CD4-positive, alpha-beta T cell (primary cell): Measurements from ENCODE around the gene TSPYL1. TPM values are rescaled to one million over a fixed set of nuclear protein-coding genes. Genes with fewer than 3 reads are reported as not detected.

ENCODE experiments used
- ATAC-seq: fragments of 200-7000 bp; cut with Tn5 transposase; one replicate; pipeline ENCODE4 v1.10.0; 2022; ENCODE audit warnings: mild to moderate bottlenecking; ENCODE audit not compliant: poor library complexity
- CTCF ChIA-PET: fragments of 350-600 bp; sonication (Branson Sonifier 250); formaldehyde crosslinking; loops from one replicate; lab custom pipeline; 2021; ENCODE audit warnings: antibody characterized with exemption, inconsistent platforms; lab: Charles Lee
- POLR2A ChIA-PET: fragments of 350-600 bp; sonication (Branson Sonifier 250); formaldehyde crosslinking; loops from one replicate; lab custom pipeline; 2021; ENCODE audit warnings: antibody characterized with exemption, inconsistent platforms; lab: Charles Lee
- DNase-seq, 14 experiments: peaks; one replicate each; pipeline ENCODE4 v3.0.0-alpha.2; 2013 to 2020; ENCODE audit warnings: mixed read lengths in 2 of 14
- H3K27ac ChIP-seq, 2 donors: one replicate each; pipeline versions ENCODE4 v1.5.1 to v1.7.0; 2013; ENCODE audit warnings: low read length in 2 of 2, low read depth in 1 of 2, mild to moderate bottlenecking in 1 of 2
- H3K27me3 ChIP-seq, 2 experiments: 1 replicate in 1 of 2; 2 replicates in 1 of 2; pipeline versions ENCODE4 v1.6.1 to v1.7.0; 2013; ENCODE audit warnings: low read length in 2 of 2, control low read depth in 1 of 2, mild to moderate bottlenecking in 1 of 2, moderate library complexity in 1 of 2; ENCODE audit not compliant: insufficient read depth in 2 of 2, control insufficient read depth in 1 of 2
- H3K36me3 ChIP-seq: one replicate; pipeline ENCODE4 v1.6.1; 2013; ENCODE audit warnings: low read length, control low read depth; ENCODE audit not compliant: insufficient read depth
- H3K4me1 ChIP-seq: one replicate; pipeline ENCODE4 v1.6.1; 2013; ENCODE audit warnings: low read length, control low read depth; ENCODE audit not compliant: insufficient read depth
- H3K4me3 ChIP-seq: one replicate; pipeline ENCODE4 v1.5.1; 2013; ENCODE audit warnings: mild to moderate bottlenecking, low read length, moderate library complexity
- H3K9me3 ChIP-seq, 2 experiments: 1 replicate in 1 of 2; 2 replicates in 1 of 2; pipeline versions ENCODE4 v1.6.1 to v1.7.0; 2013; ENCODE audit warnings: low read length in 2 of 2, mild to moderate bottlenecking in 2 of 2, control low read depth in 1 of 2, moderate library complexity in 1 of 2; ENCODE audit not compliant: control insufficient read depth in 1 of 2, insufficient read depth in 1 of 2
- H3K27ac Mint-ChIP-seq: one replicate; pipeline ENCODE4 v1.8.0; 2020; ENCODE audit warnings: mixed read lengths
- H3K27me3 Mint-ChIP-seq: one replicate; pipeline ENCODE4 v1.8.0; 2021; ENCODE audit warnings: mixed read lengths
- H3K36me3 Mint-ChIP-seq: one replicate; pipeline ENCODE4 v1.8.0; 2021; ENCODE audit warnings: low read depth, mixed read lengths
- H3K4me1 Mint-ChIP-seq: one replicate; pipeline ENCODE4 v1.8.0; 2021; ENCODE audit warnings: low read depth, mixed read lengths
- H3K4me3 Mint-ChIP-seq: one replicate; pipeline ENCODE4 v1.8.0; 2020; ENCODE audit warnings: mild to moderate bottlenecking, mixed read lengths
- H3K9me3 Mint-ChIP-seq: one replicate; pipeline ENCODE4 v1.8.0; 2020; ENCODE audit warnings: mixed read lengths
- intact Hi-C, 2 experiments: fragments of 100-400 bp; cut with DNase I in 1 of 2; cut with micrococcal nuclease in 1 of 2; formaldehyde crosslinking; loops; one replicate each; pipeline versions ENCODE4 v1.15.1 to v1.9.0; 2023 to 2025; cut with DNase I, micrococcal nuclease
- total RNA-seq, 174 experiments: library from RNA in 2 of 174; stranded (reverse) in 2 of 174; gene quantifications; one replicate each; pipeline ENCODE4 v1.2.3 and lab custom pipeline; 2021 to 2026
- TF ChIP-seq, protein P1 (sequence below): fragments of 200-600 bp; IDR thresholded peaks from one replicate; pipeline ENCODE4 v1.8.0; 2022; ENCODE audit warnings: antibody characterized with exemption, mild to moderate bottlenecking

The TSPYL1 gene
- total RNA-seq, 2 experiments from 2014 or later = 225 to 226 TPM

DNA sequence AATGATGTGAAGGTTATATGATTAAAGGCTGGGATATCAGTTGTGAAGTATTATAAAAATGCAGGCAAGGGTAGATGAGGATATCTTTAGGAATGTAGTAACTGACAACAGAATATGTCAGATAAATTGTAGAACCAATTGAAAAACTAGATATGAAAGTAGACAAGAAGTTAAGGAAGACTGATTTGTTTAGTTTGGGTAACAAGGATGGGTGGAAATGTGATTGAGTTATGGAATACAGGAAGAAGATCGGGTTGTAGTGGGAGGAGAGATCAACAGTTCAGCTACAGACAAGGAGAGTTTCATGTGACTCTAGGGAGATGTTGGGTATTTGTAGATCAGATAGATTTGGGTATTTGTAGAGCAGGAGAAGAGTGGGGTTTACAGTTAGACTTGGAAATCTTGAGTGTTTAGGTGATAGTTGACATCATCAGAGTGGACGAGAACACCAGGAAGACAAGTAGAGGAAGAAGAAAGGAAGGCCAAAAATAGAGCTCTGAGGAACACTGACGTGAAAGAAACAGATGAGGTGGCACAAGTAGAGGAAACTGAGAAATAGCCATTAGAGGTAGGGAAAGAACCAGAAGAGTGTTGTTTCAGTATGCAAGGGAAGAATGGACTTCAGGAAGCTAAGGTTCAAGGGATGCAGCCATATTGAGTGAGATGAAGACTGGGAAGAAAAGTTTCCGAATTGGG lies 12.1 kb upstream of the TSPYL1 start:
- ATAC-seq (no peak), DNase-seq (no peak)
- no peaks in the 10 kb centered on the region for H3K27me3 Mint-ChIP-seq
- no peak overlapping the region for H3K4me3 ChIP-seq
- no peak overlapping the region for H3K4me3 Mint-ChIP-seq
- POLR2A ChIA-PET = no interaction called here
- TF ChIP-seq, protein P1, sequence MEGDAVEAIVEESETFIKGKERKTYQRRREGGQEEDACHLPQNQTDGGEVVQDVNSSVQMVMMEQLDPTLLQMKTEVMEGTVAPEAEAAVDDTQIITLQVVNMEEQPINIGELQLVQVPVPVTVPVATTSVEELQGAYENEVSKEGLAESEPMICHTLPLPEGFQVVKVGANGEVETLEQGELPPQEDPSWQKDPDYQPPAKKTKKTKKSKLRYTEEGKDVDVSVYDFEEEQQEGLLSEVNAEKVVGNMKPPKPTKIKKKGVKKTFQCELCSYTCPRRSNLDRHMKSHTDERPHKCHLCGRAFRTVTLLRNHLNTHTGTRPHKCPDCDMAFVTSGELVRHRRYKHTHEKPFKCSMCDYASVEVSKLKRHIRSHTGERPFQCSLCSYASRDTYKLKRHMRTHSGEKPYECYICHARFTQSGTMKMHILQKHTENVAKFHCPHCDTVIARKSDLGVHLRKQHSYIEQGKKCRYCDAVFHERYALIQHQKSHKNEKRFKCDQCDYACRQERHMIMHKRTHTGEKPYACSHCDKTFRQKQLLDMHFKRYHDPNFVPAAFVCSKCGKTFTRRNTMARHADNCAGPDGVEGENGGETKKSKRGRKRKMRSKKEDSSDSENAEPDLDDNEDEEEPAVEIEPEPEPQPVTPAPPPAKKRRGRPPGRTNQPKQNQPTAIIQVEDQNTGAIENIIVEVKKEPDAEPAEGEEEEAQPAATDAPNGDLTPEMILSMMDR = no peak
- H3K36me3 ChIP-seq = no peaks in the 10 kb centered on the region
- H3K27ac Mint-ChIP-seq = no peak overlapping the region
- intact Hi-C loops = no loop called here
- H3K27me3 ChIP-seq = no peaks in the 10 kb centered on the region
- CTCF ChIA-PET = interaction anchor here (1.4 kb wide), 1 partner anchor 23 kb away, joined by 4 read pairs; no protein-coding TSS in a partner anchor
- no peaks in the 10 kb centered on the region for H3K4me1 Mint-ChIP-seq
- H3K9me3 ChIP-seq = no peaks in the 10 kb centered on the region
- no peak overlapping the region for H3K27ac ChIP-seq
- H3K9me3 Mint-ChIP-seq = no peaks in the 10 kb centered on the region
- H3K36me3 Mint-ChIP-seq = no peaks in the 10 kb centered on the region
- H3K4me1 ChIP-seq = no peaks in the 10 kb centered on the region

GRCh38 chr6:116290799-116291198 lies 11.1 kb upstream of the TSPYL1 start:
- Histone ChIP-seq H3K9me3 (no peaks in the 10 kb centered on the region), H3K4me3 (no peak overlapping the region), H3K36me3 (no peaks in the 10 kb centered on the region), H3K27ac (no peak overlapping the region), H3K27me3 (no peaks in the 10 kb centered on the region), H3K4me1 (no peaks in the 10 kb centered on the region)
- TF ChIP-seq, protein P1 = no peak
- POLR2A ChIA-PET = no interaction called here
- H3K4me3 Mint-ChIP-seq = no peak overlapping the region
- CTCF ChIA-PET = interaction anchor here (1.0 kb wide), 1 partner anchor 322 kb away, joined by 3 read pairs; no protein-coding TSS in a partner anchor
- H3K27me3 Mint-ChIP-seq = no peaks in the 10 kb centered on the region
- no peaks in the 10 kb centered on the region for H3K36me3 Mint-ChIP-seq
- no peak overlapping the region for H3K27ac Mint-ChIP-seq
- DNase-seq (no peak), ATAC-seq (no peak)
- H3K4me1 Mint-ChIP-seq = no peaks in the 10 kb centered on the region
- intact Hi-C loops = loop anchor here in 1 of 2 experiments (1.0 kb wide), 1 partner anchor 242 kb away; no protein-coding TSS in a partner anchor
- no peaks in the 10 kb centered on the region for H3K9me3 Mint-ChIP-seq

- H3K4me1 Mint-ChIP-seq = no peaks in the 10 kb centered on the region
- intact Hi-C loops = loop anchor here (1.0 to 10.0 kb wide), 3 partner anchors 242 to 1385 kb away; partner anchors contain the start of gene NUS1 (in 1 of the 2)
- ATAC-seq = no peak
- TF ChIP-seq, protein P1 = no peak
- Histone ChIP-seq H3K27ac (no peak overlapping the region), H3K4me1 (no peaks in the 10 kb centered on the region), H3K27me3 (no peaks in the 10 kb centered on the region), H3K9me3 (no peaks in the 10 kb centered on the region), H3K36me3 (no peaks in the 10 kb centered on the region), H3K4me3 (no peak overlapping the region)
- H3K4me3 Mint-ChIP-seq = no peak overlapping the region
- no peak overlapping the region for H3K27ac Mint-ChIP-seq
- H3K36me3 Mint-ChIP-seq = no peaks in the 10 kb centered on the region
- DNase-seq = no peak
- CTCF ChIA-PET = interaction anchor here (1.0 to 2.7 kb wide), 2 partner anchors 21 to 323 kb away, joined by 3 to 32 read pairs; no protein-coding TSS in a partner anchor
- H3K9me3 Mint-ChIP-seq = no peaks in the 10 kb centered on the region
- no peaks in the 10 kb centered on the region for H3K27me3 Mint-ChIP-seq
- POLR2A ChIA-PET = interaction anchor here (0.8 to 2.9 kb wide), 2 partner anchors 10 to 281 kb away, joined by 3 to 21 read pairs; partner anchors contain the start of genes RWDD1 and TSPYL1
Measured at GRCh38 chr6:116289876-116290275, 10.1 kb upstream of the TSPYL1 start.
